IPS DF 4.7 (cell line): Measurements from ENCODE around the gene LRRC8C.

Source experiments
- DNase-seq: peaks from one replicate; pipeline ENCODE4 v3.0.0-alpha.2; 2013; ENCODE audit warnings: low spot score; ENCODE audit errors: extremely low read depth

Gene LRRC8C

GRCh38 chr1:89732206-89732605 lies 99.3 kb downstream of the LRRC8C start:
- DNase-seq: no peak

- no peak for DNase-seq
These were observed 99.8 kb downstream of the LRRC8C start for GRCh38 chr1:89732643-89733222.

GRCh38 chr1:89733748-89734147 lies 100.8 kb downstream of the LRRC8C start:
- no peak for DNase-seq

GRCh38 chr1:89734442-89734841 lies 101.5 kb downstream of the LRRC8C start:
- DNase-seq: no peak

- DNase-seq: no peak
These were observed 102.6 kb downstream of the LRRC8C start for GRCh38 chr1:89735479-89735878.

- DNase-seq: no peak
These were observed 104.2 kb downstream of the LRRC8C start for GRCh38 chr1:89736937-89737733.

GRCh38 chr1:89737985-89738510 lies 105.1 kb downstream of the LRRC8C start:
- no peak for DNase-seq

GRCh38 chr1:89739013-89739843 lies 106.3 kb downstream of the LRRC8C start:
- DNase-seq: no peak

- DNase-seq: no peak
These were observed 106.9 kb downstream of the LRRC8C start for GRCh38 chr1:89739844-89740216.

- DNase-seq: no peak
These were observed 110.9 kb downstream of the LRRC8C start for GRCh38 chr1:89743788-89744187.

- DNase-seq: no peak
These were observed 113.7 kb downstream of the LRRC8C start for GRCh38 chr1:89746424-89747149.

GRCh38 chr1:89753761-89754160 lies 120.8 kb downstream of the LRRC8C start:
- DNase-seq: no peak

GRCh38 chr1:89754518-89754917 lies 121.6 kb downstream of the LRRC8C start:
- no peak for DNase-seq

GRCh38 chr1:89755591-89755990 lies 122.7 kb downstream of the LRRC8C start:
- no peak for DNase-seq

GRCh38 chr1:89757532-89757931 lies 124.6 kb downstream of the LRRC8C start:
- no peak for DNase-seq

- DNase-seq: no peak
These were observed 125.2 kb downstream of the LRRC8C start for GRCh38 chr1:89758156-89758555.

- no peak for DNase-seq
These were observed 126.1 kb downstream of the LRRC8C start for GRCh38 chr1:89759036-89759435.

- DNase-seq: no peak
These were observed 127.6 kb downstream of the LRRC8C start for GRCh38 chr1:89760496-89760895.

- DNase-seq: no peak
These were observed 128.4 kb downstream of the LRRC8C start for GRCh38 chr1:89761338-89761737.

- no peak for DNase-seq
These were observed 129.0 kb downstream of the LRRC8C start for GRCh38 chr1:89761901-89762300.

- no peak for DNase-seq
These were observed 129.5 kb downstream of the LRRC8C start for GRCh38 chr1:89762386-89762778.
